ENCODE measurements around the gene GRID1.

Gene GRID1

DNA sequence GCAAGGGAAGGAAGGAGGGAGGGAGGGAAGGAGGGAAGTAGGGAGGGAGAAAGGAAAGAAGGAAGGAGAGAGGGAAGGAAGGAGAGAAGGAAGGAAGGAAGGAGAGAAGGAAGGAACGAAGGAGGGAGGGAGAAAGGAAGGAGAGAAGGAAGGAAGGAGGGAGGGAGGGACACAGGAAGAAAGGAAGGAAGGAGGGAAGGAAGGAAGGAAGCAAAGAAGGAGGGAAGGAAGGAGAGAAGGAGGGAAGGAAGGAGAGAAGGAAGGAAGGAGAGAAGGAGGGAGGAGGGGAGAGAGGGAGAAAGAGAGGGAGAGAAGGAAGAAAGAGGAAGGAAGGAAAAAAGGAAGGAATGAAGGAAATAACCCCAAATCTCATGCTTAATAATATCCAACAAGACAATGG is 630.6 kb downstream of the GRID1 start:
- Histone ChIP-seq H3K36me3 (replicated peaks; ENCODE audit: insufficient read depth, low read length) (no peaks in the 10 kb centered on the region), H3K9ac (ENCODE audit: low read length) (no peak overlapping the region), H3K79me2 (ENCODE audit: low read length) (no peaks in the 10 kb centered on the region), H3K9me2 (replicated peaks; ENCODE audit: insufficient read depth, low read length) (no peaks in the 10 kb centered on the region), H3K27ac (ENCODE audit: low read length) (no peak overlapping the region), H3K4me1 (ENCODE audit: low read length) (no peaks in the 10 kb centered on the region), H3F3A (ENCODE audit: insufficient read depth, low read length) (no peaks in the 10 kb centered on the region), H4K20me1 (ENCODE audit: insufficient read depth, low read length) (no peaks in the 10 kb centered on the region), H3K27me3 (replicated peaks; ENCODE audit: insufficient read depth, low read length) (no peaks in the 10 kb centered on the region), H2AFZ (ENCODE audit: low read length) (no peak overlapping the region), H3K4me3 (ENCODE audit: low read length) (no peak overlapping the region), H3K9me3 (replicated peaks; ENCODE audit: insufficient read depth, low read length) (no peaks in the 10 kb centered on the region), H3K4me2 (ENCODE audit: low read depth, low read length) (no peak overlapping the region)
- TF ChIP-seq EZH2 (optimal IDR thresholded peaks at IDR 0.05; ENCODE audit: low read depth, low read length), result no peak
- TF ChIP-seq CTCF (IDR thresholded peaks at IDR 0.05; ENCODE audit: low read length), result no peak
- no peak for TF ChIP-seq EZH2phosphoT487 (IDR thresholded peaks at IDR 0.05; ENCODE audit: low read length)
- no peak for DNase-seq

GRCh38 chr10:85734791-85735190 is 631.8 kb downstream of the GRID1 start:
- no peak overlapping the region for H3K27ac ChIP-seq (ENCODE audit: low read length)
- H3K4me3 ChIP-seq (ENCODE audit: low read length), result no peak overlapping the region
- no peak overlapping the region for H3K9ac ChIP-seq (ENCODE audit: low read length)
- no peaks in the 10 kb centered on the region for H3K9me3 ChIP-seq (replicated peaks; ENCODE audit: insufficient read depth, low read length)
- TF ChIP-seq EZH2 (optimal IDR thresholded peaks at IDR 0.05; ENCODE audit: low read depth, low read length) (no peak), CTCF (IDR thresholded peaks at IDR 0.05; ENCODE audit: low read length) (no peak), EZH2phosphoT487 (IDR thresholded peaks at IDR 0.05; ENCODE audit: low read length) (no peak)
- H3K4me2 ChIP-seq (ENCODE audit: low read depth, low read length), result no peak overlapping the region
- no peaks in the 10 kb centered on the region for H3K4me1 ChIP-seq (ENCODE audit: low read length)
- no peaks in the 10 kb centered on the region for H3F3A ChIP-seq (ENCODE audit: insufficient read depth, low read length)
- no peaks in the 10 kb centered on the region for H3K9me2 ChIP-seq (replicated peaks; ENCODE audit: insufficient read depth, low read length)
- H3K79me2 ChIP-seq (ENCODE audit: low read length), result no peaks in the 10 kb centered on the region
- no peak overlapping the region for H2AFZ ChIP-seq (ENCODE audit: low read length)
- H3K27me3 ChIP-seq (replicated peaks; ENCODE audit: insufficient read depth, low read length), result no peaks in the 10 kb centered on the region
- no peaks in the 10 kb centered on the region for H3K36me3 ChIP-seq (replicated peaks; ENCODE audit: insufficient read depth, low read length)
- no peaks in the 10 kb centered on the region for H4K20me1 ChIP-seq (ENCODE audit: insufficient read depth, low read length)
- no peak for DNase-seq

DNA sequence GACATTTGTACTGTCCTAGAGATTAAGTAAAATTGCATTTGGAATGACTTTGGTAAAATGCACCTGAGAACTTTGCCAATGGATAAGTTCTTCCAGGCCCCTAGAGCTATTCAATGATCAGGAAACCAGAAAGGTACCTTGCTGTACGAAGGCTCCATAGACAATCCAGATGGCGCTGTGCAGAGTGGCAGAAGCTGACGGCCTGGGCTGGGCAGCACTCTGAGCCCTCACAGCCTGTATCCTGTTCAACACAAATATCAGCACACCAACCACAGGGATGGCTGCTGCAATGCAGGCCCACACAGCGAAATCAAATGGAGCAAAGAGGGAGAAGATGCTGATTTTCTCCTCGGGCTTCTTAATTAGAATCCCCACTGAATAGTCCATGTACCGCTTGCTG is 642.4 kb downstream of the GRID1 start:
- Histone ChIP-seq H2AFZ (ENCODE audit: low read length) (no peak overlapping the region), H3K27me3 (replicated peaks; ENCODE audit: insufficient read depth, low read length) (no peaks in the 10 kb centered on the region), H3F3A (ENCODE audit: insufficient read depth, low read length) (no peaks in the 10 kb centered on the region), H3K79me2 (ENCODE audit: low read length) (no peaks in the 10 kb centered on the region), H4K20me1 (ENCODE audit: insufficient read depth, low read length) (no peaks in the 10 kb centered on the region), H3K9ac (ENCODE audit: low read length) (no peak overlapping the region), H3K9me3 (replicated peaks; ENCODE audit: insufficient read depth, low read length) (no peaks in the 10 kb centered on the region), H3K36me3 (replicated peaks; ENCODE audit: insufficient read depth, low read length) (no peaks in the 10 kb centered on the region), H3K4me1 (ENCODE audit: low read length) (no peaks in the 10 kb centered on the region), H3K4me3 (ENCODE audit: low read length) (no peak overlapping the region), H3K27ac (ENCODE audit: low read length) (no peak overlapping the region), H3K4me2 (ENCODE audit: low read depth, low read length) (no peak overlapping the region), H3K9me2 (replicated peaks; ENCODE audit: insufficient read depth, low read length) (no peaks in the 10 kb centered on the region)
- TF ChIP-seq EZH2phosphoT487 (IDR thresholded peaks at IDR 0.05; ENCODE audit: low read length), result no peak
- TF ChIP-seq CTCF (IDR thresholded peaks at IDR 0.05; ENCODE audit: low read length), result no peak
- no peak for TF ChIP-seq EZH2 (optimal IDR thresholded peaks at IDR 0.05; ENCODE audit: low read depth, low read length)
- no peak for DNase-seq
